C4-2B (cell line): ENCODE results near the gene CCDC57.

Source experiments
- H3K27ac ChIP-seq: fragments of 450-650 bp; 2 replicates; pipeline ENCODE4 v1.5.1; 2017
- ZFX ChIP-seq: fragments of 450-650 bp; IDR thresholded peaks from 2 replicates; pipeline ENCODE4 v1.6.1; 2017
- TF ChIP-seq, protein P1 (sequence below): fragments of 450-650 bp; conservative IDR thresholded peaks from 2 replicates; pipeline ENCODE4 v1.5.1; 2017; ENCODE audit warnings: mild to moderate bottlenecking

The CCDC57 gene

DNA sequence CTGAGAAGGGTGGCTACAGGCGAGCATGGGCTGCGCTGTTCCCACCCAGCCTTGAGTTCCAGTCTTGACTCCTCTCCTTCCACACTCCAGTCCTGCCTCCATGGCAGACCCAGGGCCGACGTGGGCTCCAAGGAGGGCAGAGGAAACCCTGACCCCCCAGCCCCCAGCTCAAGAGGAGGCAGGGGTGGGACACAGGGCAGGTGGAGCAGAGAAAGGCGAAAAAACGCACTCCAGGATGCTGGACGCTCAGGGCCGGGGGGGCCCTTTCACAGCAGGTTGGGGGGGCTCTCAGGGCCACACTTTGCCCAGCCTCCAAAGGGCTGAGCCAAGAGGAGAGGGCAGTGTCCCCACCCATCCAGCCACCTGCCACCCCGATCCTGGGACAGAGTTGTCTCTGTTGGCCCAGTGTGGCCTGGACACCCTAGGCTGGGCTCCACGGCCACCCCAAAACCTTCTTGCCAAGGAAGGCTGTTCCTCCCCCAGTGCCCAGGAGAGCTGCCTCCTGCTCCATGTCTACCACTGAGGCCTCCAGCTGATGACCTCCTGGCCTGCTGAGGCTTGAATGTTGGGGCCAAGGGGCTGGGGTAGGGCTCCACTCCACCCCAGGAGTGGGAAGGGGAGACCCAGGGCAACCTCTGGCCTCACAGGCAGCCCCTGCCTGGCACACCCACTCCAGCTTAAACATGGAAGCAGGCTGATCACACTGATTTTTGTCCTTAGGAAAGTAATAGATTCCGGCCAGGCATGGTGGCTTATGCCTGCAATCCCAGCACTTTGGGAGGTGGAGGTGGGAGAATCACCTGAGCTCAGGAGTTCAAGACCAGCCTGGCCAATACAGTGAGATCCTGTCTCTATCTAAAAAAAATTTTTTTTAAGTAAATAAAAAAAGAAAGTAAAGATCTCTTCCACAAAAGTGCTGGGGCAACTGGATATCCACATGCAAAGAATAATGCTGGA is 7.4 kb upstream of the CCDC57 start:
- TF ChIP-seq ZFX: no peak
- TF ChIP-seq, protein P1, sequence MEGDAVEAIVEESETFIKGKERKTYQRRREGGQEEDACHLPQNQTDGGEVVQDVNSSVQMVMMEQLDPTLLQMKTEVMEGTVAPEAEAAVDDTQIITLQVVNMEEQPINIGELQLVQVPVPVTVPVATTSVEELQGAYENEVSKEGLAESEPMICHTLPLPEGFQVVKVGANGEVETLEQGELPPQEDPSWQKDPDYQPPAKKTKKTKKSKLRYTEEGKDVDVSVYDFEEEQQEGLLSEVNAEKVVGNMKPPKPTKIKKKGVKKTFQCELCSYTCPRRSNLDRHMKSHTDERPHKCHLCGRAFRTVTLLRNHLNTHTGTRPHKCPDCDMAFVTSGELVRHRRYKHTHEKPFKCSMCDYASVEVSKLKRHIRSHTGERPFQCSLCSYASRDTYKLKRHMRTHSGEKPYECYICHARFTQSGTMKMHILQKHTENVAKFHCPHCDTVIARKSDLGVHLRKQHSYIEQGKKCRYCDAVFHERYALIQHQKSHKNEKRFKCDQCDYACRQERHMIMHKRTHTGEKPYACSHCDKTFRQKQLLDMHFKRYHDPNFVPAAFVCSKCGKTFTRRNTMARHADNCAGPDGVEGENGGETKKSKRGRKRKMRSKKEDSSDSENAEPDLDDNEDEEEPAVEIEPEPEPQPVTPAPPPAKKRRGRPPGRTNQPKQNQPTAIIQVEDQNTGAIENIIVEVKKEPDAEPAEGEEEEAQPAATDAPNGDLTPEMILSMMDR: no peak
- no peak overlapping the region for H3K27ac ChIP-seq

DNA sequence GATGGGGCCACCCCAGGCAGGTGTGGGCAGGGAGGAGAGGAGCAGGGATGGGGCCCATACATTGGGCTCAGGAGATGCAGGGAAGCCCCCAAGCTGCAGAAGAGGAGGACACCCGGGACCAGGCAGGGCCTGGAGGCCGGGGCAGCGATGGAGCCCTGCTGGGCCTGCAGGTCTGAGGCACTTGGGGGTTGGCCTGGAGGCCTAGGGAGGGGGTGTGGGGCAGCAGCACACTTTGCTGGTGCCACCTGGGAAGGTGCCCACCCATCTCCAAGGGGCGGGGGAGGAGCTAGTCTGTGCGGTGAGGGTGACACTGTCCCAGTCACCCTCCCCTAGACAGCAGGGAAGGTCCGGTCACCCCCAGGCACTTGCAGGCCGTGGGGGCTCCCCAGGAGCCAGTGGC is 6.4 kb upstream of the CCDC57 start:
- no peak overlapping the region for H3K27ac ChIP-seq
- TF ChIP-seq, protein P1: no peak
- TF ChIP-seq ZFX: no peak

DNA sequence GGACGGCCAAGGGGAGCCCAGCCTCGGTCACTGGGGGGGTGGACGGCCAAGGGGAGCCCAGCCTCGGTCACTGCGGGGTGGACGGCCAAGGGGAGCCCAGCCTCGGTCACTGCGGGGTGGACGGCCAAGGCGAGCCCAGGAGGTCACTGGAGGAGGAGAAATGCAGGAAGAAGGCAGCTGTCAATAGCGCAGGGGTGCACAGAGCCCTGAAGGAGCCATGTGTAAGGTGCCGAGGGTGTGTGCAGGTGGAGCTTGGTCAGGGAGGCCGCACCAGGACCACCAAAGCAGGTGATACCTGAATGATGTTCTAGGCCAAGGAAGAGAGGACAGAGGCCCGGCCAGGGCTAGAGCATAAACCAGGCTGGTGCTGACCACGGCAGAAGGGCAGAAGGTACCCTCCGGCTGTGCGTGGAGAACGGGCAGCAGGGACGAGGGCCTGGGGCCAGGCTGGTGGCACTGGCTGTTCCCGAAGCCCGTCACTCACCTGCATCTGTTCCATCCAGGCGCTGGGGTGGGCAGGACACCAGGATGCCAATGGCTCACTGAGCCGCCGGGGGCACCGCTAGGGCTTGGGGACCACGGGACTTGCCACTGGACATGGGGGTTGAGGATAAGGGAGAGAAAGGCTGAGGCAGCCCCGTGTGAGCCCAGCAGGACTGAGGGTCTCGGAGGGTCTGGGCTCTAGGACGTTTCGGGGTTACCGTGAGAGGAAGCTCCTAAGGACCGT is 5.9 kb upstream of the CCDC57 start:
- TF ChIP-seq ZFX: no peak
- TF ChIP-seq, protein P1: no peak
- H3K27ac ChIP-seq: no peak overlapping the region

DNA sequence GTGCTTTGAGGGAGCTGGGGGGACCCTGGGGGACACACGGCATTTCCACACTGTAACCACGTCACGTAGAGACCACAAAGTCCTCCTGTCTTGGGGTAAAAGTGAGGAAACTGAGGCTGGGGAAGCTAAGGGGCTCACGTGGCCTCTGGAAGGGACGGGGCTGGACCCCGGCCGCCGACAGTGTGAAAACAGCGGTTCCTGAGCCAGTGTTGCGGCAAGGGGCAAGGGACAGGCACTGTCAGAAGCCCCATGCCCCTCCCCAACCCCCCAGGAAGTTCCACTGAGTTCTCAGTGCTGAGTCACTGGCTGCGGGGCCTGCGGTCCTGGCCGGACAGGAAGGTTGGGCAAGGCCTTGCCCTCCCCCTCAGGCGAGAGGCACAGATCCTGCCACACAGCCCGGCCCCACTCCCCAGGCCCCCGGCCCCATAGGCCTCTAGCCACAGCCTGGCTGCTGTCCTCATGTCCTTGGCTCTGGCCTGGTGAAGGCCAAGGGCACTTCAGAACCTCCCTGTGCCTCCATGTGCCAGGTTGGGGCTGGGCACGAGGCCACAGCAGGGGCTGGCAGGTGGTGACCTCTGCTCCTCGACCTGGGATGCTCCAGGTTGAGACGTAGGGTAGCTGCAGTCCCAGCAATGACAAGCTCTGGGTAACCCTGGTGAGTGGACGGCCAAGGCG is 5.0 kb upstream of the CCDC57 start:
- TF ChIP-seq ZFX: no peak
- TF ChIP-seq, protein P1: no peak
- peak overlapping the region; percentile 39 for H3K27ac ChIP-seq

DNA sequence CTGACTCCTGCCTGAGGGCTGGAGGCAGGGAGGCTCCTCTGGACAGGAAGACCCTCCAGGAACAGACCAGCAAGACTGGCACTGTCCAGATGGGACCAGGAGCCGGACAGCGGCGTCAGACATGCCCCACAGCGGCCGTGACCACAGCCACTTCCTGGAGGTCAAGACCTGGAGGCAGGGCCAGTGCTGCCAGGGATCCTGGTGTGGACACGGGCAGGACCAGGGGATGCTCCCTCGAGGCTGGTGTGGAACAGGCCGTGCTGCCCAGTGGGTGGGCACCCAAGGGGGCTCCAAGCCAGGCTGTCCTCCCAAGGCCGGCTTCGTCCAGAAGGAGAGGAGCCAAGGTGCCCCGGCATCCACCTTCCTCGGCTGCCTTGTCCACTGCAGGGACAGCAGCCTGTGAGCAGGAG is 4.5 kb upstream of the CCDC57 start:
- TF ChIP-seq, protein P1: no peak
- TF ChIP-seq ZFX: no peak
- H3K27ac ChIP-seq: peak overlapping the region; percentile 39

DNA sequence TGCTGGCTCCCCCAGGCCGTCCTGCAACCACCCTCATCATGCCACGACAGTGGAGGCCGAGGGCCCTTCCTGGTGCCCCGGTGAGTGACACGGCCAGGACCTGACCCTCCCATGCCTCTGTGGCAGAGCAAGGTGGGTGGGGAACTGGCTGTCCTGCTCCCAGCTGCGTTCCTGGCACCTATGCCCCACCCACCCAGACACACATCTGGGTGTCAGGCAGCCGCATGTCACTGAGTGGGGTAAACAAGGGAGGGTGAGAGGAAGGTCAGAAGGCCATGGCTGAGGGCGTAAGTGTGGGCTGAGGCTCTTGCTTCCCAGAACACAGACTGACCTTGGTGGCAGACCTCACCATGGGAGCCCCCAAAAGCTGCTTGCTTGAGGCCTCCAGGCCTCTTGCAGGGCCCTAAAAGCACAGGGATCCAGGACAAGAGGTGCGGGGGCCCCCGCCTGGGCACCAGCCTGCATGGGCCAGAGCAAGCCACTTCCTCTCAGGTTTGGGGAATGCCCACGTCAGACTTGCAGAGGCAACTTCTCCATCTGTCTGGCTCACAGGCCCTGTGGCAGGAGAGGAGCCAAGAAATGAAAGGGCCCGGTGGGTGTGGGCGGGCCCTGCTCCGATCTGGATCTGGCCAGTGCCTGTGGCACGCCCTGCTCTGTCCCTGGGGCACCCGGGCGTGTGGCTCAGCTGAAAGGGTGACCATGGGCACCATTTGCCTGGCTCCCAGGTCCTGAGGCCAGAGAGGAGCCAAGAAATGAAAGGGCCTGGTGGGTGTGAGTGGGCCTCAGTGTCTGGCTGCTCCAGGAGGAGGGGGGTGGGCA is 3.9 kb upstream of the CCDC57 start:
- TF ChIP-seq ZFX: no peak
- TF ChIP-seq, protein P1: no peak
- H3K27ac ChIP-seq: peak overlapping the region; percentile 39
